DOHH2 (cell line): Measurements from ENCODE around the gene TRABD2A.

ENCODE experiments used
- H3F3A ChIP-seq: fragments of 200-600 bp; sonication (generic), shearing (Covaris generic); 2 replicates; pipeline ENCODE4 v1.6.0; 2016; ENCODE audit warnings: antibody characterized with exemption, mild to moderate bottlenecking; ENCODE audit not compliant: control insufficient read depth, insufficient read depth
- H3K27ac ChIP-seq: fragments of 200-600 bp; sonication (generic); 2 replicates; pipeline ENCODE4 v1.5.1; 2014; ENCODE audit warnings: low read depth, mild to moderate bottlenecking, low read length, moderate library complexity
- H3K27me3 ChIP-seq: fragments of 200-600 bp; sonication (generic); 2 replicates; pipeline ENCODE4 v1.6.1; 2014; ENCODE audit warnings: mild to moderate bottlenecking, low read length, mixed read lengths; ENCODE audit not compliant: control insufficient read depth
- H3K36me3 ChIP-seq: fragments of 200-600 bp; sonication (generic); 2 replicates; pipeline ENCODE4 v1.6.1; 2014; ENCODE audit warnings: mild to moderate bottlenecking, low read length, moderate library complexity, mixed read lengths; ENCODE audit not compliant: control insufficient read depth
- H3K4me1 ChIP-seq: fragments of 200-600 bp; sonication (generic); 2 replicates; pipeline ENCODE4 v1.6.1; 2014; ENCODE audit warnings: mild to moderate bottlenecking, low read length, mixed read lengths; ENCODE audit not compliant: control insufficient read depth
- H3K4me2 ChIP-seq: fragments of 200-600 bp; sonication (generic); 2 replicates; pipeline ENCODE4 v1.6.0; 2014; ENCODE audit warnings: mild to moderate bottlenecking, low read length, moderate library complexity
- H3K4me3 ChIP-seq: fragments of 200-600 bp; sonication (generic); 2 replicates; pipeline ENCODE4 v1.5.1; 2014; ENCODE audit warnings: mild to moderate bottlenecking, low read length, mixed read lengths
- H3K79me2 ChIP-seq: fragments of 200-600 bp; sonication (generic); 2 replicates; pipeline ENCODE4 v1.6.1; 2014; ENCODE audit warnings: mild to moderate bottlenecking, low read length, mixed read lengths; ENCODE audit not compliant: control insufficient read depth
- H3K9me2 ChIP-seq: fragments of 200-600 bp; sonication (generic); replicated peaks from 2 replicates; pipeline ENCODE4 v1.6.1; 2014; ENCODE audit warnings: mild to moderate bottlenecking, low read length, mixed read lengths; ENCODE audit not compliant: control insufficient read depth
- H3K9me3 ChIP-seq: fragments of 200-600 bp; sonication (generic); 2 replicates; pipeline ENCODE4 v1.6.1; 2014; ENCODE audit warnings: antibody characterized with exemption, low read length, mixed read lengths; ENCODE audit not compliant: control insufficient read depth, insufficient read depth
- H4K20me1 ChIP-seq: fragments of 200-600 bp; sonication (generic); 2 replicates; pipeline ENCODE4 v1.6.0; 2014; ENCODE audit warnings: low read depth, mild to moderate bottlenecking, antibody characterized with exemption, low read length, moderate library complexity; ENCODE audit not compliant: control insufficient read depth, insufficient read depth
- CTCF ChIP-seq: fragments of 200-600 bp; sonication (generic); IDR thresholded peaks from one replicate; pipeline ENCODE4 v1.5.1; 2014; ENCODE audit warnings: antibody characterized with exemption, mild to moderate bottlenecking, low read depth, low read length; ENCODE audit not compliant: poor library complexity, severe bottlenecking
- EZH2phosphoT487 ChIP-seq: fragments of 200-600 bp; sonication (generic); IDR thresholded peaks from 2 replicates; pipeline ENCODE4 v1.6.1; 2017; ENCODE audit warnings: borderline replicate concordance, mild to moderate bottlenecking, antibody characterized with exemption, low read length, moderate library complexity, mixed read lengths

TRABD2A gene

GRCh38 chr2:84781942-84782716, 98.8 kb downstream of the TRABD2A start:
- Histone ChIP-seq H3K4me1 (peaks cover 17% of the 10 kb centered on the region), H4K20me1 (no peaks in the 10 kb centered on the region), H3K79me2 (no peaks in the 10 kb centered on the region), H3F3A (no peaks in the 10 kb centered on the region), H3K9me3 (no peaks in the 10 kb centered on the region), H3K27ac (peak overlapping the region; percentile 49), H3K4me2 (peak overlapping the region; percentile 32), H3K4me3 (0 out of 2 replicates have a peak overlapping the region, but pooled peaks have one; percentile 15), H3K27me3 (no peaks in the 10 kb centered on the region), H3K9me2 (no peaks in the 10 kb centered on the region), H3K36me3 (no peaks in the 10 kb centered on the region)
- TF ChIP-seq CTCF (no peak), EZH2phosphoT487 (no peak)

- Histone ChIP-seq H3K36me3 (no peaks in the 10 kb centered on the region), H3K79me2 (no peaks in the 10 kb centered on the region), H3K4me2 (no peak overlapping the region), H3K27ac (no peak overlapping the region), H3K9me2 (no peaks in the 10 kb centered on the region), H3K4me1 (peaks cover 17% of the 10 kb centered on the region), H3F3A (no peaks in the 10 kb centered on the region), H4K20me1 (no peaks in the 10 kb centered on the region), H3K4me3 (no peak overlapping the region), H3K27me3 (no peaks in the 10 kb centered on the region), H3K9me3 (no peaks in the 10 kb centered on the region)
- TF ChIP-seq CTCF (no peak), EZH2phosphoT487 (no peak)
Measured at GRCh38 chr2:84779781-84780180, 101.1 kb downstream of the TRABD2A start.

GRCh38 chr2:84778911-84779690, 101.8 kb downstream of the TRABD2A start:
- Histone ChIP-seq H3K9me2 (no peaks in the 10 kb centered on the region), H3F3A (no peaks in the 10 kb centered on the region), H3K27me3 (no peaks in the 10 kb centered on the region), H3K4me2 (no peak overlapping the region), H4K20me1 (no peaks in the 10 kb centered on the region), H3K4me1 (peaks cover 17% of the 10 kb centered on the region), H3K27ac (no peak overlapping the region), H3K9me3 (no peaks in the 10 kb centered on the region), H3K4me3 (no peak overlapping the region), H3K36me3 (no peaks in the 10 kb centered on the region), H3K79me2 (no peaks in the 10 kb centered on the region)
- TF ChIP-seq EZH2phosphoT487 (no peak), CTCF (no peak)
